NCI-H460 (cell line): Measurements from ENCODE around the gene RRAGD. TPM values are rescaled to one million over a fixed set of nuclear protein-coding genes. Genes with fewer than 3 reads are reported as not detected.

Experiments
- DNase-seq: peaks from one replicate; pipeline ENCODE4 v3.0.0-alpha.2; 2016; ENCODE audit warnings: low read depth; ENCODE audit errors: extremely low read depth
- total RNA-seq: library from RNA; depleted of rRNA; stranded (reverse); fragments of >200 nt; shearing (Covaris generic); gene quantifications from 2 replicates; pipeline ENCODE4 v1.2.3, GENCODE V29; 2014; rRNA removed

Gene RRAGD
- total RNA-seq, 1 experiment from 2014 or later: 4.0 TPM

DNA sequence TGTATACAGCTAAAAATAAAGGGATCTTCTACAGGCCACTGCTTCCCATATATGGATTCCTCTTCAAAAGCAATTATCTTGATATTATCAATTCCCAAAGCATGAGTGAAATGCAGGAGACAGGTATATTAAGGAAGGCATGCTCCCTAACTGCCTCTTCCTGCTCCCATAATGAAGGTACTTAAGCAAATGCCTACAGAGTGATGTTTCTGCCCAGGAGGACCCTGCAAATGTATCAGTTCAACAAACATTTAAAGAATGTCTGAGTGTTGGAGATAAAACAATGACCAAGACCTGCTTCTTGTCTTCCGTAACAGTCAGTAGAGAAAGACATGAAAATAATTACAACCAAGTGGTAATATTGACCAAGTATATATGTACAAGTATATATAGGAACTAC, 63.7 kb downstream of the RRAGD start:
- DNase-seq: no peak

DNA sequence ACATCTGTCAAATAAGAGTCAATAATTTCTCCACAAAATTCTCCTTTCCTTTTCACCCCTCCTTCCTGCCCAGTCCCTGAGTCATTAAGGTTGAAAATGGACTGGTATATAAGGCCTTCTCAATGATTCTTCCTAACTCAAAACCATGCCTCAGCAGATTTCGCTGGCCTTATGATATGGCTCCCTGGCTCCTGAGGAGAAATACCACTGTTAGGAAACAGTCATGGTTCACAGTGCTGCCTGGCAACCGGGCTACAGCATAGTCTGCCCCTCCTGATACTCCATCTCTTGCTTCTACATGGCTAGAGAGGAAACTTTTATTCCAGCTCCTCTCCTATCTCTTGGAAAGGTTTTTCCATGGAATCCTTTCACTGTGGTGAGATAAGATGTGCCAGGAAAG, 64.2 kb downstream of the RRAGD start:
- DNase-seq: no peak

DNA sequence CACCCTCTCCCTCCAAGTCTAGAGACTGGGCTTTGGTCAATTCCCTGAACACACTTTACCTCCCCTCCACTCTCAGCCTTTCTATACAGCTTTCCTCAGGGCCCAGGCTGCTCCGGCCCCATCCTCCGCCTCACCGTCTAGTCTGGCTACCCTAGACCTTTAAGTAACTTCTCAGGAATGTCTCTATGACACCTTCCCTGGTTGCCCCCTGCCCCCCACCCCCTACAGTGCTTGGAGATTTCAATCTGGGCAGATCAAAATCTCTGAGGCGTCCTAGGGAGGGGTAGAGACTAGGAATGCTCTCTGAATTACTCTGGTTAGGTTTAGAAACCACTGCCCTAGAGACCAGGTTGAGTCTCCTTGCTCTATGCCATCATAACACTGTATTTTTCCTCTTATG, 65.6 kb downstream of the RRAGD start:
- no peak for DNase-seq

DNA sequence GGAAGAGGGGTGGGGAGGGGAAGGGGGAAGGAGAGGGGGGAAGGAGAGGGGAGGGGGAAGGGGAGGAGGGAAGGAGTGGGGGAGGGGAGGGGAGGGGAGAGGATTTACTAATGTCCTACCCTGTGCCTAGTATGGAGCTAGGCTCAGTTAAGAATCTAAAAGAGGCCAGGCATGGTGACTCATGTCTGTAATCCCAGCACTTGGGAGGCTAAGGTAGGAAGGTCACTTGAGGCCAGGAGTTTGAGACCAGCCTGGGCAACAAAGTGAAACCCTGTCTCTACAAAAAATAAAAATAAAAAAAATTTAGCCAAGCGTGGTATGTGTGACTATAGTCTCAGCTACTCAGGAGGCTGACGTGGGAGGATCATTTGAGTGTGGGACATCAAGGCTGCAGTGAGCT, 72.5 kb downstream of the RRAGD start:
- no peak for DNase-seq

DNA sequence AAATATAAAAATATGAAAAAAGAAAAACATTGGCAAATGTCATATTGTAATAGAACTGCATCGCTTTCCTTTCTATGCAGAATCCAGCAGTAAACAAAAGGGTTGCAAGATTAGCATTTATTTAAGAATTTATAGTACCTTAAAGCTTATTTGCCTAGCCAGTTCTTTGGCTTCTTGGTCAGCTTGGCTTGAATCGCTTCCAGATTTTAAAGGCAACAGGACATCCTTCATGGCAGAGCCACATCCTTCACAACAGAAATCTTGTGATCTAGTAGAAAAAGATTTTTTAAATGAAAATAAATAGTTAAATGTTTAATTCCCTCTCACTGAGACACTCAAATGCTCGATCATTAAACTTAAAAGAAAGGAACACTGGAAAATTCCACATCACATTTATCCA, 76.9 kb downstream of the RRAGD start:
- DNase-seq: no peak

DNA sequence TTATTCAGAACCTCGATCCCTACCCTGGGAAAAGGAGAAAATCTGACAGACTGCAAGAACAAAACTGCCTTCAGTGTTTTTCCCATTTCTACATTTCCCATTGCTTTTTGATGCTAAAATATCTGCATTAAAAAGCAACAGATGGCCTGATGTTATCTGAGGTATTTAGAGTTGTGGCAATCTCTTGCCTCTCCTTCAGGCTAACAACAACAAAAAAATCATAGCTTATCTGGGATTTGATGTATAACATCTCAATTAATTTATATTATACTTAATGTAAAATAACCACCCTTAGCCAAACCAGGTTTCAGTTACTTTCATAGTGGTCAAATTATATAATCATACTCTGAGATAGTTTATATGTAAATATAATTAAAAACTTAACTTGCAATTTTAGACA, 81.2 kb downstream of the RRAGD start:
- no peak for DNase-seq

DNA sequence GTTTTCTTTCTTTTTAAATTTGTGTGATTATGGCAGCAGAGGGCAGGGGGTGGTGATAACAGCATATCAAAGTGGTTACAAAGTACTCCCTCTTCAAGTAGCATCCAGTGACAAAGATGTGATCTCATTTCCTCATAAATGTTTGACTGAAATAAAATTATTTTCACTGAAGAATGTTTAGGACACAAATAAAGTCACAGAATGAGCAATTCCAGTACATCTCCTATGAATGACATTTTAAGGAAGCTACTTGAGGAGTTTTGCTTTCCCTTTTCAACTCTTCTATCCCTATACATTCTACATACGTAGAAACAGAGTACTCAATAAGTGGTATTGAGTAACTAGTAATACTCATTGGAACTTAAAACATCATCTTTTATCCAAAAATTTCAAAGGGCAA, 83.1 kb downstream of the RRAGD start:
- no peak for DNase-seq

DNA sequence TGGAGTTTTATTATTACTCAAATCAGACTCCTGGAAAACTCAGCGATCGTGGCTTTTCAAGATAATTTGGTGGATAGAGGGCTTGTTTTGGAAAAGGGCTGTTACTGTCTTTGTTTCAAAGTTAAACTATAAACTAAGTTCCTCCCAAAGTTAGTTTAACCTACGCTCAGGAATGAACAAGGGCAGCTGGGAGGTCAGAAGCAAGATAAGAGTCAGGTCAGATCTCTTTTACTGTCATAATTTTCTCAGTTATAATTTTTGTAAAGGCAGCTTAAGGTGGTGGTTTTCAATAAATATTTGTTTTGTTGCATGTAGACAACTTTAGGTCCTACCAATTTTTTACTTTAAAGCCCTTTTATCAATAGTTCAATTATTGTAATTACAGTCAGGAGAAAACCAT, 87.8 kb downstream of the RRAGD start:
- no peak for DNase-seq

DNA sequence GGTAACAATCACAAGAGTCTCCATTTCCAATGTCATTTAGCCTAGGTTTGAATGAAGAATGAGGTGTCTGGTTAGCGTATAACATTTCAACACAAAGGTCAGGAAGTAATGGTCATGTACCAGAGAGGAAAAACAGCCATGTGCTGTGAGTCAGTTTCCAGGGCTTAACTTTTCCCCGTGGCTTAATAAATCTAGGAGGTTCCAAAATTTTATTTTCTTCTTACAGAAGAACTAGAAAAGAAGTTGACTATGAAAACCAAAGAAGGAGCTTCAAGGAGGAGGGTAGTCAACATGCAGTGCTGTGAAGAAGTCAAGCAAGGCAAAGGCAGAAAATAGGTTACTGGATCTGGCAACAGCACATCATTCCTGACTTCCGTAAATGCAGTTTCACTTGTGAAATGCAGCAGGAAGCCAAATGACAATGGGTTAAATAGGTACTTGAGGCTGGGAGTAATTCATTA, 88.5 kb downstream of the RRAGD start:
- no peak for DNase-seq

DNA sequence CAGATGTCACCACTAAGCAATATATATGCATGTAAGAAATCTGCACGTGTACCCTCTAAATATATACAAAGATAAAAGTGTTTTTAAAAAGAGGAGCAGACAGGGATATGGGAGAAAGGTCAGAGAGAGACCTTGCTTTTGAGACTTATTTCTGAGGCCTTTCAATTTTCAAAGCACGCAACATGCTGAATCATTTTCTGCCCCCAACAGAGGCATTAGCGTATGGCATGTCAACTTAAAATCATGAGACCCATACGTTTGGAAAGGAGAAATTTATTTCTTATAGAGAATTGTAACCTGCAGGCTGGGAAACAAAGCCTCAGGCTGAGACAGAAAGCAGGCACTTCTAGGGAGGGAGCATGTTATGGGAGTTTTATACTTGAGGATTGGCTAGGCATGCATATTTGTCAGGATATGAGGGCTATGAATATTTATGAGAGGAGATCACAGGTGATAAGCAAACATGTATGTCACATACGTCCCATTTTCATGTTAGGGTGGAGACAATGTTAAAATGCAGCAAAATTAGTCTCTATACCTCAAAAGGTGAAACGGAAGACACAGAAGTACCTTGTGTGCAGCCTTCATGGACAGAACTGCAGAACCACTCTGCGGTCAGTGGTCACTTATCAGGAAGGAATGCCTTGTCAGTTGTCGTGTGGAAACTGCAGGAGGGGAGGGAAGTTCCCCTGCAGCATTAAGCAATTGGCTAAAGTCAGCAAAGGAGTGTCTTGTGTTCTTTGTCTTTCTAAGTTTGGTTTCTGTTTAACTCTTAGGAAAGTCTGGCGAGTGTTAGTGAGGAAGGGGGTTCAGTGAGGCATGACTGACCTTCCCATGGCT, 90.7 kb downstream of the RRAGD start:
- DNase-seq: no peak

DNA sequence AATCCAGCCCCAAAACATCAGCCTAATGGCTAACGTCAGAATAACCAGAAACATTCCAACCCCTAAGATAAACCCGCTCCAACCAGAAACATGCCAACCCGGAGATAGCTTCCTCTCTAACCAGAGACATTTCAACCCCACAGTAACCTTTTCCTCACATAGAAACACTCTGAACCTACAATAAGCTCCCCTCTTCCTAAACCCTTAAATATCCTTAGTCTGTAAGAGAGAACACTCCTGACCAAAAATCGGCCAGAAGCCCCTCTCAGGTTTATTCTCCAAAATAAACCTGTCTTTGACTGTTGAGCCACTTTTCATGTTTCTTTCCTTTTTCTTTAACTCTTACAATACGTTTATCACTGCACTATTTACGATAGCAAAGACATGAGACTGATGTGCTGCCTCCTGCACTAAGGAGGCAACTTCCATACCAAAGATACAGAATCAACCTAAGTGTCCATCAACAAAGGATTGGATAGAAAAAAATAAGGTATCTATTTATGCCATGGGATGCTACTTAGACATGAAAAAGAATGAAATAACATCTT, 92.0 kb downstream of the RRAGD start:
- no peak for DNase-seq

DNA sequence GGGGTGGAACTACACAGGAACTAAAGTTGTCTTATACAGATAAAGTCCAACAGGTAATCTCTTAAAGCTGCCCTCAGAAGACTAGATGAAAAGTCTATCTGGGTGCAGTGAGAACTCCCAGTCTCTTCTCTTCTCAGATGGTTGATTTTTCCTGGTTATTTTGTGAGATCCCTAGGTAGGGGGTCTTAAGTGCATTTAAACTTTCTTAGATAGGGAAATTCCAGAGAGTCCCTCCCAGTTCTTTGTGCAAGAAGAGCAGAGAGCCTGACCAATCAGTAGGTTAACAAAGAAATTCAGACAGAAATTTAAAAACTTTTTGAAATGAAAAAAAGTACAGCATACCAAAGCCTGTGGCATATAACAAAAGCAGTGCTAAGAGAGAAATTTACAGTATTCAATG, 95.0 kb downstream of the RRAGD start:
- no peak for DNase-seq

DNA sequence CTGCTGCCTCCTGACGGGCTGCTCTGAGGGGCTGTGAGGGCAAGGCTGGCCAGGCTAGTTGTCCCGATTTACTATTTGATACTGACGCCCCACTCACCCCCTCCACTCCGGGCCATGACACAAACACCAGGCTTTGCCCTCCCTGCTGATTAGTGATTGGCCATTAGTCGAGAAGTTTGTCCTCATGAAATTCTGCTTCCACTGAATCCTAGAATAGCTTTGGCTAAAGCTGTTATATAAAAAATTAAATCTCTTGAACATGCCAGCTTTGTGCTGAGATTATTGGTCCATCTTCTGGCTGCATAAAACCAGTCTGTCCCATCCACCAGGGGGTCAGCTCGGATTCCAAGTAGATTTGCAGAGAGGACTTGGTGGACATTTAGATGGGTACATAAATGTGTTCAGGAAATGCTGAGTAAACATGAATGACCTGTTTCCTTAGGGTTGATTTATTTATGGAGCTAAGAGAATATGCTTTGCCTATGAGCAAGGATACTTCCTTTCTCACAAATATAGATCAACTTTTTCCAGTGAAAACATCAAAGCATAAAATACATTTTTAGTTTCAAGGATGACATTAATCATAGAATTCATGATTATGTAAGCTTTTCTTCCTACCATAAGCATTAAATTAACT, 96.7 kb downstream of the RRAGD start, which contains the start of gene GABRR2:
GABRR2 (minus strand) TSS at position 51 of the 637 bp plus-strand sequence. CDS start 134 bp downstream, outside the sequence.
- no peak for DNase-seq

DNA sequence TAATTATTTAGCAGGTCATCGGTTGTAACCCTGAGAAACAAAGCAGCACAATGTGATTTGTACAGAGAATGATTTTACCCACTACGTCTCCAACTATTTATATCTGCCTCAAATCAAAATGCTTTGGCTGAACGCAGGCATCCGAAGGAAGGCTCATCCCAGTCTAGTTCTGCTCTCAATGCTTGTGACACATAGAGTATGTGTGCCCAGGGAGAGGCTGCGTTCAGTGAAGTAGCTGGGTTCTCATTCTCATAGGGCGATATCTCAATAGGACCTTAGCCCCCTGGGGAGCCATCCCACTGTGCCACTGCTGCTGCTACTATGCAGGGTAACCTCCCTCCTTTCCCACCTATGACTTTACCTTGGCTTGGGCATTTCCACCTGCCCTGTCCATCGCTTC, 97.4 kb downstream of the RRAGD start:
- DNase-seq: no peak

Other genes with a start within 250 kb of the RRAGD start
- gene GABRR1, start 194.9 kb downstream of the RRAGD start, total RNA-seq: not detected in 2 replicates
- not detected in 2 replicates for gene GABRR2, start 97.0 kb downstream of the RRAGD start, total RNA-seq
- 29.6 and 30.3 TPM in 2 replicates for gene UBE2J1, start 59.6 kb downstream of the RRAGD start, total RNA-seq
- 1.5 and 1.8 TPM in 2 replicates for gene ANKRD6, start 20.9 kb upstream of the RRAGD start, total RNA-seq
- 20.1 and 21.0 TPM in 2 replicates for gene LYRM2, start 226.5 kb upstream of the RRAGD start, total RNA-seq